Mucosa of rectum (tissue), 2 donors: ENCODE data around the gene ANKRD44.

ENCODE experiments used
- H3K27ac ChIP-seq, 2 donors: one replicate each; pipeline ENCODE4 v1.7.0; 2013; ENCODE audit warnings: inconsistent platforms in 2 of 2, low read depth in 2 of 2, low read length in 2 of 2
- H3K27me3 ChIP-seq, 2 donors: one replicate each; pipeline ENCODE4 v1.7.0; 2013; ENCODE audit warnings: low read length in 2 of 2; ENCODE audit not compliant: control insufficient read depth in 2 of 2, insufficient read depth in 2 of 2
- H3K36me3 ChIP-seq, 2 donors: one replicate each; pipeline ENCODE4 v1.7.0; 2013; ENCODE audit warnings: low read length in 2 of 2; ENCODE audit not compliant: control insufficient read depth in 2 of 2, insufficient read depth in 2 of 2
- H3K4me1 ChIP-seq, 2 donors: one replicate each; pipeline ENCODE4 v1.7.0; 2013; ENCODE audit warnings: low read length in 2 of 2, mild to moderate bottlenecking in 1 of 2; ENCODE audit not compliant: control insufficient read depth in 2 of 2, insufficient read depth in 2 of 2
- H3K4me3 ChIP-seq, 2 donors: one replicate each; pipeline ENCODE4 v1.7.0; 2013; ENCODE audit warnings: low read length in 2 of 2
- H3K9ac ChIP-seq, 2 donors: one replicate each; pipeline ENCODE4 v1.7.0; 2013; ENCODE audit warnings: low read length in 2 of 2, low read depth in 1 of 2, mild to moderate bottlenecking in 1 of 2
- H3K9me3 ChIP-seq, 2 donors: one replicate each; pipeline ENCODE4 v1.7.0; 2013; ENCODE audit warnings: low read length in 2 of 2; ENCODE audit not compliant: control insufficient read depth in 2 of 2
- donor health status: healthy.
- donor health status: Normal muscosa, but diverticular disease.

The ANKRD44 gene

GRCh38 chr2:197191940-197192322 lies 118.6 kb downstream of the ANKRD44 start:
- no peak overlapping the region for H3K4me3 ChIP-seq
- H3K9me3 ChIP-seq, result no peaks in the 10 kb centered on the region
- H3K36me3 ChIP-seq, result no peaks in the 10 kb centered on the region
- no peak overlapping the region for H3K9ac ChIP-seq
- H3K27me3 ChIP-seq, result no peaks in the 10 kb centered on the region
- peaks cover 0 to 8% of the 10 kb centered on the region in 2 donors for H3K4me1 ChIP-seq
- H3K27ac ChIP-seq, result no peak overlapping the region

DNA sequence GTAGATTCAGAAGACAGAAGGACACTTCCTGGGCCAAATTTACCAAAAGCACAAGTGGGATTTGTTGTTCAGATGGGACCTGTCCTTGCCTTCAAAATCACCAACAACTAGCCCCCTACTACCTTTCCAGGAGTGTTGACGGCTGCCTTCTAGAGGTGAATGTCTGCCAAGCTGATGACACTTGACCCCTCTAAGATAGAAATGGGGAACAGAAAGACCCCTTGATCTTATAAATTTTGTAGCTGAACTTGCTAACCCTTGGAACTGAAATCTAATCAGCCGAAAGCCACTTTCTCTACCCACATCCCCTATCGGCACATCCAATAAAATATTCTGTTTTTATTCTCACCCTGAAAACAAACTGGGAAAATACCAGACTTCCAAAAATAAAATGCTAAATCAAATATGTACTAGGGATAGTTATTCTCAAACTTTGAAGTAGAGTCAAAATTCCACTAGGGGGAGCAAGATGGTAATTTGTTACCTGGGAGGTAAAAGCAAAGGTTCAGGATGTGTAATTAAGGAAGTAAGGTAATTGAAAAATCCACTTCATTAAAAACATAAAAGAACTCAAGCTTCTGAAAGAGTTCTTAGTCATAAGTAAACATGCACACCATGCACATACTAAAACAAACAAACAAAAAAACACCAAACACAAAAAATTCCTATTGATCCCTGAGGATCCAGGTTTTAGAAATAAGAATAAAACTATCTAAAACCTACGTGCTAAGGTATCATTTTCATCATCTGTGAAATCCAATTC lies 119.2 kb downstream of the ANKRD44 start:
- no peaks in the 10 kb centered on the region for H3K36me3 ChIP-seq
- no peaks in the 10 kb centered on the region for H3K27me3 ChIP-seq
- H3K27ac ChIP-seq, result no peak overlapping the region
- H3K9ac ChIP-seq, result no peak overlapping the region
- no peaks in the 10 kb centered on the region for H3K9me3 ChIP-seq
- no peak overlapping the region for H3K4me3 ChIP-seq
- peaks cover 0 to 8% of the 10 kb centered on the region in 2 donors for H3K4me1 ChIP-seq

GRCh38 chr2:197190100-197190432 lies 120.5 kb downstream of the ANKRD44 start:
- Histone ChIP-seq H3K4me1 (peaks cover 0 to 8% of the 10 kb centered on the region in 2 donors), H3K36me3 (no peaks in the 10 kb centered on the region), H3K27me3 (no peaks in the 10 kb centered on the region), H3K9me3 (no peaks in the 10 kb centered on the region), H3K27ac (no peak overlapping the region), H3K4me3 (no peak overlapping the region), H3K9ac (no peak overlapping the region)

DNA sequence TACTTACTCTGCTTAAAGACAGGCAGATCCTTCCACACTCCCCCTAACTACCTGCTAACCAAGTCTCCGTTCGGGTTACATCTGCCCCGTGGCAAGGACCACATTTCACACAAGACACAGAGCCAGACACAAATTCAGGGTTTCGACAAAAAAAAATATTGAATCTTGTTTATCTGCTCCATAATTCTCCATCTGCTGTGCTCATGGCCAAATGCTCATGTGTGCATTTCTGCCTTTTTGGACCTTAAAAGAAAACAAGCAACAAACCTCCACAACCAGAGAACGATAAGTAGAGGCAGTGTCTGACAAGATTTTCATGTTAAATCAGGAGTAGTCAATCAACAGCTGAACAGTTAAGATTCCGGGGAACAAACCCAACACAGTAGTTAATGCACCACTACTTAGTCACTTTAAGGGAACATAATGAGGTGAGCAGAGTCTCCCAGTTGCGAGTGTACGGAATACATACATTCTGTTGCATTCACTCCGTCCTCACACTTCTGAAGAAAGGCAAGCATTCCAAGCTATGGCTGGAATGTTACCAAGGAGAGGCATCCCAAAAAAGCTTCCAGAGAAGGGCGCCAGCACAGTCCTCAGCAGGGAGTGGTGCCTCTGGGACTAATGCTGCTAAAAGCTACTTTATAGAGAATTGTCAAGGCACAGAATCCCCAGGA lies 121.0 kb downstream of the ANKRD44 start:
- Histone ChIP-seq H3K4me1 (peaks cover 0 to 8% of the 10 kb centered on the region in 2 donors), H3K36me3 (no peaks in the 10 kb centered on the region)

GRCh38 chr2:197185676-197186075 lies 124.9 kb downstream of the ANKRD44 start:
- Histone ChIP-seq H3K27ac (no peak overlapping the region), H3K9me3 (no peaks in the 10 kb centered on the region), H3K4me1 (no peaks in the 10 kb centered on the region), H3K27me3 (no peaks in the 10 kb centered on the region), H3K9ac (no peak overlapping the region), H3K4me3 (no peak overlapping the region), H3K36me3 (no peaks in the 10 kb centered on the region)

More for the DNA sequence above, 121.0 kb downstream of the ANKRD44 start:
- Histone ChIP-seq H3K9ac (no peak overlapping the region), H3K27ac (no peak overlapping the region), H3K4me3 (no peak overlapping the region), H3K9me3 (no peaks in the 10 kb centered on the region), H3K27me3 (no peaks in the 10 kb centered on the region)

- H3K4me1 ChIP-seq, result no peaks in the 10 kb centered on the region
- H3K36me3 ChIP-seq, result no peaks in the 10 kb centered on the region
- no peak overlapping the region for H3K9ac ChIP-seq
- no peaks in the 10 kb centered on the region for H3K9me3 ChIP-seq
- no peak overlapping the region for H3K4me3 ChIP-seq
- H3K27me3 ChIP-seq, result no peaks in the 10 kb centered on the region
- H3K27ac ChIP-seq, result no peak overlapping the region
Observed at GRCh38 chr2:197184959-197185586, 125.5 kb downstream of the ANKRD44 start.

GRCh38 chr2:197183355-197183754 lies 127.2 kb downstream of the ANKRD44 start:
- no peak overlapping the region for H3K27ac ChIP-seq
- H3K4me3 ChIP-seq, result no peak overlapping the region
- H3K27me3 ChIP-seq, result no peaks in the 10 kb centered on the region
- H3K9me3 ChIP-seq, result no peaks in the 10 kb centered on the region
- H3K36me3 ChIP-seq, result no peaks in the 10 kb centered on the region
- no peak overlapping the region for H3K9ac ChIP-seq
- no peaks in the 10 kb centered on the region for H3K4me1 ChIP-seq

DNA sequence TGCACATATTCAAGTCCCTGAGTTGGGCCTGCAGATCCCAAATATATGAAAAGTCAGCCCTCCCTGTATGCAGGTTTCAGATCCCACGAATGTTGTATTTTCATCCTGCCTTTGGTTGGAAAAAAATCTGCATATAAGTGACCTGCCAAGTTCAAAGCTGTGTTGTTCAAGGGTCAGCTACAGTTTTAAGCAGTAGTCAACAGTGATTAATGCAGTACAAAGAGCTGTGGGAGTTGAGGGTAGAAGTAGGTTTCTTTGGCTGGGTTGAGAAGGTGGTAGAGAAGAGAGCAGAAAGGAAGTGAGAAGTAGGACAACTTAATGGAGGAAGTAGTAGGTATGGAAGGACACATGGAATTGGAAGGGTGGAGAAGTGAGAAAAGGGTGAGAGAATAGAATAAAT lies 127.9 kb downstream of the ANKRD44 start:
- Histone ChIP-seq H3K4me1 (no peaks in the 10 kb centered on the region), H3K4me3 (no peak overlapping the region), H3K36me3 (no peaks in the 10 kb centered on the region), H3K9me3 (no peaks in the 10 kb centered on the region), H3K9ac (no peak overlapping the region), H3K27me3 (no peaks in the 10 kb centered on the region), H3K27ac (no peak overlapping the region)

GRCh38 chr2:197181491-197181890 lies 129.1 kb downstream of the ANKRD44 start:
- Histone ChIP-seq H3K4me1 (no peaks in the 10 kb centered on the region), H3K4me3 (no peak overlapping the region), H3K36me3 (no peaks in the 10 kb centered on the region), H3K9me3 (no peaks in the 10 kb centered on the region), H3K27me3 (no peaks in the 10 kb centered on the region), H3K27ac (no peak overlapping the region), H3K9ac (no peak overlapping the region)

DNA sequence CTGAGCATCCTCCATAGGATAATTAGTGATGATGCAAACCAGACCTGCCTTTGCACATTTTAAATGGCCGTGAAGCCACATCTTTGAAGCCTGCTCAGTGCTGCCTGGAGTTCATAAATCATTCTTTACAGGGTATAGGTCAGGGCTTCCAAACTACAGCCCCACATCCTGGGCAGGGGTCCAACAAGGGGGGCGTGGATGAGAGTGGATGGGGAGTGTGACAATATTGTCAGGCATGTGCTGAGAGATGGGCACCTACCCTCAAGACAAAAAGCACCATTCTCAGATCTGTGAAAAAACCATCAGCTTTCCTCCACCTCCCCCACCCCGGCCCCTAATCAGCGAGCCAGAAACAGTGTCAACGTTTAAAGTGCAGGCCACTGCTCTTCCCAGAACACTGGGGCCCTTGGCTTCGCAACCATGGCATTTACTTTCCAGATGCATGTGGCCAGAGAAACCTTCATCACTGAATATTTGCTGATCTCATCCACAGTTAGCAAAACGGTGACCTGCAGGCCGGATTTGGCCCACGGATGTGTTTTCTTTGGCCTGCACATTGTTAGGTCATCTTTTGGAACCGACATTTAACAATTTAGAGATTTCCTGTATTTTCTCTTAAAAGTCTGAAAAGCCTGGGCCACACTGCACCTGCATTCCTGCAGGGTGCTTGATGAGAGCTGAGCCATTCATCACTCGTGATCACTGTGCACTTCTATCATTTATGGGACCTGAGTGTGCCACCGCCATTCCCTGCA lies 130.7 kb downstream of the ANKRD44 start:
- no peaks in the 10 kb centered on the region for H3K36me3 ChIP-seq
- no peaks in the 10 kb centered on the region for H3K27me3 ChIP-seq
- no peak overlapping the region for H3K4me3 ChIP-seq
- no peaks in the 10 kb centered on the region for H3K4me1 ChIP-seq
- H3K9me3 ChIP-seq, result no peaks in the 10 kb centered on the region
- no peak overlapping the region for H3K9ac ChIP-seq
- H3K27ac ChIP-seq, result no peak overlapping the region
